SU-DHL-6 (cell line): ENCODE measurements around the gene OR51A2.

ENCODE experiments used
- CTCF ChIP-seq: fragments of 200-600 bp; sonication (generic); IDR thresholded peaks from one replicate; pipeline ENCODE4 v1.5.1; 2017; ENCODE audit warnings: antibody characterized with exemption, mild to moderate bottlenecking, low read length, moderate library complexity; ENCODE audit not compliant: insufficient read depth, poor library complexity, severe bottlenecking
- EZH2phosphoT487 ChIP-seq: fragments of 200-600 bp; sonication (generic), shearing (Covaris generic); conservative IDR thresholded peaks from 2 replicates; pipeline ENCODE4 v1.6.1; 2018; ENCODE audit warnings: mild to moderate bottlenecking, antibody characterized with exemption, low read length, moderate library complexity, mixed read lengths

GRCh38 chr11:4983841-4984240 lies 28.3 kb upstream of the OR51A2 start:
- TF ChIP-seq CTCF: no peak
- no peak for TF ChIP-seq EZH2phosphoT487
